Gastrocnemius medialis (tissue), 4 donors: ENCODE data around the gene MEGF6. TPM values are rescaled to one million over a fixed set of nuclear protein-coding genes. Genes with fewer than 3 reads are reported as not detected.

Experiments
- ATAC-seq, 2 donors: fragments of 150-250 bp; one replicate each; pipeline ENCODE4 v1.9.1; 2016
- DNase-seq, 2 donors: peaks; one replicate each; pipeline ENCODE4 v3.0.0-alpha.2; 2019
- H3K27ac ChIP-seq, 4 donors: fragments of 200-600 bp; sonication (generic); 1 replicate in 1 of 4; 2 replicates in 3 of 4; pipeline ENCODE4 v1.5.1; 2016 to 2018; ENCODE audit warnings: mild to moderate bottlenecking in 2 of 4, moderate library complexity in 1 of 4
- H3K27me3 ChIP-seq, 3 donors: fragments of 200-600 bp; sonication (generic) in 2 of 3; 1 replicate in 1 of 3; 2 replicates in 2 of 3; pipeline versions ENCODE4 v1.5.1 to v1.6.0; 2016 to 2019; ENCODE audit warnings: mild to moderate bottlenecking in 1 of 3, moderate library complexity in 1 of 3
- H3K36me3 ChIP-seq, 2 donors: fragments of 200-600 bp; sonication (generic) in 1 of 2; one replicate each; pipeline ENCODE4 v1.5.1; 2017 to 2018
- H3K4me1 ChIP-seq, 2 donors: fragments of 200-600 bp; sonication (generic) in 1 of 2; one replicate each; pipeline ENCODE4 v1.5.1; 2016 to 2017; ENCODE audit warnings: mild to moderate bottlenecking in 2 of 2
- H3K4me3 ChIP-seq, 4 donors: fragments of 200-600 bp; sonication (generic) in 3 of 4; 1 replicate in 1 of 4; 2 replicates in 3 of 4; pipeline ENCODE4 v1.5.1; 2016 to 2019; ENCODE audit warnings: mild to moderate bottlenecking in 2 of 4
- H3K9me3 ChIP-seq, 3 donors: fragments of 200-600 bp; sonication (generic) in 2 of 3; 1 replicate in 1 of 3; 2 replicates in 2 of 3; pipeline ENCODE4 v1.5.1; 2016 to 2019
- CTCF ChIP-seq, 5 experiments: fragments of 450-650 bp in 3 of 5; fragments of 200-600 bp in 2 of 5; sonication (generic) in 2 of 5; IDR thresholded peaks in 4 of 5; conservative IDR thresholded peaks in 1 of 5; 1 replicate in 4 of 5; 2 replicates in 1 of 5; pipeline ENCODE4 v1.5.1; 2016 to 2019; ENCODE audit warnings: antibody characterized with exemption in 5 of 5, mild to moderate bottlenecking in 3 of 5, moderate library complexity in 3 of 5
- POLR2A ChIP-seq, 2 donors: fragments of 450-650 bp; IDR thresholded peaks; one replicate each; pipeline ENCODE4 v1.6.1; 2017; ENCODE audit warnings: antibody characterized with exemption in 2 of 2, mild to moderate bottlenecking in 2 of 2, moderate library complexity in 2 of 2
- in situ Hi-C, 4 donors: fragments of 200-750 bp; cut with MboI; loops; one replicate each; pipeline versions ENCODE4 v1.15.0 to v1.8.0; 2017; ENCODE audit warnings: low sequenced_read_pairs in 4 of 4
- intact Hi-C: fragments of 100-400 bp; cut with DNase I; formaldehyde crosslinking; loops from one replicate; pipeline ENCODE4 v1.15.1; 2023; ENCODE audit warnings: low total_unique reads
- total RNA-seq, 4 donors: library from RNA; depleted of rRNA; stranded (reverse); fragments of >200 nt; gene quantifications; one replicate each; pipeline versions ENCODE4 v1.1.0 to v1.2.3, GENCODE V29; 2016

The MEGF6 gene
- total RNA-seq, 4 donors from 2014 or later, result 1.9 to 5.7 (median 4.9) TPM

GRCh38 chr1:3507636-3508275 is 103.6 kb downstream of the MEGF6 start:
- in situ Hi-C loops, result no loop called here

GRCh38 chr1:3506943-3507342 is 104.4 kb downstream of the MEGF6 start:
- H3K4me1 ChIP-seq, result peaks cover 19 to 24% of the 10 kb centered on the region in 2 donors
- no peaks in the 10 kb centered on the region for H3K9me3 ChIP-seq
- no peak overlapping the region for H3K4me3 ChIP-seq
- no peak overlapping the region for H3K27ac ChIP-seq
- TF ChIP-seq POLR2A (IDR thresholded peaks at IDR 0.05) (no peak), CTCF (IDR thresholded peaks at IDR 0.05 in 4 of 5, conservative IDR thresholded peaks at IDR 0.05 in 1 of 5) (no peak)
- in situ Hi-C loops (no loop called here), intact Hi-C loops (no loop called here)
- no peak for ATAC-seq
- DNase-seq, result no peak
- H3K27me3 ChIP-seq, result no peaks in the 10 kb centered on the region
- no peaks in the 10 kb centered on the region for H3K36me3 ChIP-seq

More at GRCh38 chr1:3507636-3508275, 103.6 kb downstream of the MEGF6 start:
- TF ChIP-seq CTCF (IDR thresholded peaks at IDR 0.05 in 4 of 5, conservative IDR thresholded peaks at IDR 0.05 in 1 of 5) (no peak), POLR2A (IDR thresholded peaks at IDR 0.05) (no peak)
- Histone ChIP-seq H3K36me3 (no peaks in the 10 kb centered on the region), H3K4me3 (no peak overlapping the region), H3K27ac (no peak overlapping the region), H3K27me3 (no peaks in the 10 kb centered on the region), H3K9me3 (no peaks in the 10 kb centered on the region), H3K4me1 (peaks cover 19 to 24% of the 10 kb centered on the region in 2 donors)
- ATAC-seq, result no peak
- DNase-seq, result no peak
- intact Hi-C loops, result no loop called here

- DNase-seq (no peak), ATAC-seq (no peak)
- no peaks in the 10 kb centered on the region for H3K27me3 ChIP-seq
- intact Hi-C loops, result no loop called here
- H3K9me3 ChIP-seq, result no peaks in the 10 kb centered on the region
- H3K4me1 ChIP-seq, result peaks cover 19 to 29% of the 10 kb centered on the region in 2 donors
- no peak for TF ChIP-seq CTCF (IDR thresholded peaks at IDR 0.05 in 4 of 5, conservative IDR thresholded peaks at IDR 0.05 in 1 of 5)
- no peak for TF ChIP-seq POLR2A (IDR thresholded peaks at IDR 0.05)
- no peaks in the 10 kb centered on the region for H3K36me3 ChIP-seq
- in situ Hi-C loops, result no loop called here
- no peak overlapping the region for H3K4me3 ChIP-seq
- peak overlapping the region in 3 of 4 donors; percentile 92 to 99 (median 97) for H3K27ac ChIP-seq
Measured at GRCh38 chr1:3506041-3506440, 105.3 kb downstream of the MEGF6 start.

GRCh38 chr1:3505161-3505560 is 106.1 kb downstream of the MEGF6 start:
- in situ Hi-C loops, result no loop called here
- Histone ChIP-seq H3K27ac (peak overlapping the region; percentile 92 to 99 (median 96)), H3K36me3 (no peaks in the 10 kb centered on the region), H3K9me3 (no peaks in the 10 kb centered on the region), H3K4me3 (no peak overlapping the region), H3K4me1 (peaks cover 19 to 31% of the 10 kb centered on the region in 2 donors), H3K27me3 (no peaks in the 10 kb centered on the region)
- DNase-seq (no peak), ATAC-seq (no peak)
- intact Hi-C loops, result no loop called here
- TF ChIP-seq CTCF (IDR thresholded peaks at IDR 0.05 in 4 of 5, conservative IDR thresholded peaks at IDR 0.05 in 1 of 5), result no peak
- TF ChIP-seq POLR2A (IDR thresholded peaks at IDR 0.05), result no peak
